Posterior vena cava (tissue), 2 donors: ENCODE data around the gene APCDD1L. TPM values are rescaled to one million over a fixed set of nuclear protein-coding genes. Genes with fewer than 3 reads are reported as not detected.
"Not testable (repeated sequence)": the region's sequence is repeated elsewhere in the genome, so short reads cannot be mapped to it uniquely, and the experiment has no call there.

Experiments used
- DNase-seq: peaks from one replicate; pipeline ENCODE4 v3.0.0-alpha.2; 2020; ENCODE audit warnings: low spot score
- intact Hi-C, 2 donors: fragments of 100-400 bp; cut with DNase I; formaldehyde crosslinking; loops; one replicate each; pipeline versions ENCODE4 v1.14.1 to v1.14.2; 2022 to 2023
- total RNA-seq, 2 donors: library from RNA; stranded (reverse); fragmentation: NEBNext Ultra II Directional; extraction: Animal tissue kit (Norgen Biotek cat#: 25700); gene quantifications; one replicate each; pipeline ENCODE4 v1.2.1, GENCODE V29; 2021
- donor health status: DM: yes; HTN: yes; CAD: no.
- donor health status: DM: yes; HTN: yes; CAD: no.

The APCDD1L gene
- total RNA-seq, 2 donors from 2014 or later = 0.88 to 1.5 TPM

DNA sequence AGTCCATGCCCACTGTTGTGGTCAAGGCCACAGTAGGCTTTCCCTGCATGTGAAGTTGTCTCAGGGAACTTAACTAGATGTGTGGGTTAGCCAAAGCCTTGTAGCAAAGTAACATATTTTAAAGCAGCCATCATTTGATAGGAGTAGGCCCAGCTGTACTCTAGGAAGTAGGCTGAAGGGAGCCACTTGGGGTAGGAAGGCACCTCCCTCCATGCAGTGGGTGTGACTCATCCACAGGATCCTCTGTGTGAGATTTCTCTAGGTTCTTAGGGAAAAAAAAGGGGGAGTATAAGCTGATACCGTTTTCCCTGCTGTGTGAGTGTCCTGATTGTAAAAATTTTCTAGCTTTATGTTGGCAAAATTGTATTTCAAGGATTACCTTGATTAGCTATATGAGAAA, 81.4 kb downstream of the APCDD1L start:
- no peak for DNase-seq
- intact Hi-C loops = no loop called here

DNA sequence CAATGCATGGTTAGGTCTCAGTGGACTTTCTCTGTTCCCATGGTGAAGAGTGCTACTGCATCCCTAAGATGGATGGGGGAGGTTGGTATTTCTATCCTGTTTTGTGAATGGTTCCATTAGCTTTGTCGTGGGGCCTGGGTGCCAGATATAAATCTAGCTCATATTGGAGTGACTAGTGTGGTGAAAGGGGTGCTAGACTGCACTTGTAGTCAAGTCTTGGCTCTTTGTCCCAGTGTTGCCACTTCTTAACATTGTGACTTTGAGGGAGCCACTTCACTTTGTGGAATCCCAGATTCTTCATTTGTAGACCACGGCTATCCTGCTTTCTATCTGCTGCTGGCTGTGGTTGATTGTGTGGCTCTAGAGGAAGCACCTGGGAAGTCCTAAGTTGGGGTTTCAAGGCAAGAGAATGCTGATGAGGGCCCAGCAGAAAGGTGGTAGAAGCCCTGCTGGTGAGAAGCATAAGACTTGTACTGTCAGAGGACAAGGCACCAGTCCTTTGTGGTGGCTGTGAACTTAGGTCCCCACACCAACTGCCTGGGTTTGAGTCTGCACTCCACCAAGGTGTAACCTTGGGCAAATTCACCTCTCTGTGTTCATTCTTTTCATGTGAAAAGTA, 82.1 kb downstream of the APCDD1L start:
- intact Hi-C loops = no loop called here
- DNase-seq = no peak

DNA sequence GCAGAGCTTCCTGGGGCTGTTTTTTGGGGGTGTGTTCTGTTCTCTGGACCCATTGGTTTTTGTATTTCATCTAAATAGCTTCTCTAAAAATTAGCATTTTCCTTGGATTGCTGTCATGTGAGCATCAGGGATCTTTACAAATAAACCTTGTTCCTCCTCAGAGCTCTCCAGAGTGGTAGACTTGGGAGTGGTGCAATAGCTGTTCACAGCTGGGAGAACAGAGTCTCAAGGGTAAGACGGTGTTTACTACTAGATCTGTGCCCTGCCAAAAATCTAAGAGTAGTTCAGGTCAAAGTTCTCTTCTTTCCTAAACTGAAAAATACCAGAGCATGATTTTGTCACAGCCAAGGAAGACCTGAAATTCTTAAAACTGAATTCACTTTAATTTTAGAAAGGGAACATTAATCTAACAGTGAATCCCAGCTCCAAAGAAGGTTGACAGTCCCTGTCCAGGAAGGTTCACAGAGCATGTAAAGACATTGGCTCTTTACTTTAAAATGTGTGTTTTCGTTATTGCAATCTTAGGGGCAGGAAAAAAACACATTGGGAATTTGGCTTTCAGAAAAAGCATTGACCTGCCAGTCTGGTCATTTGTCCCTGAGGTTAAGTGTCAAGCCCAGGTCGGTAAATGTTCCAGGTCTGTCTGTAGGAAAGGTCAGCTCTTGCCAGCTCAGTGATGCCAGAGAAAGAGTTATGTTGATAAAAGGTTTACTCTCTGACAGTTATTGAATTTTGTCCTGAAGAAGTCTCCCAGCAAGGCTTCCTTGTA, 82.8 kb downstream of the APCDD1L start:
- no peak for DNase-seq
- intact Hi-C loops = no loop called here

DNA sequence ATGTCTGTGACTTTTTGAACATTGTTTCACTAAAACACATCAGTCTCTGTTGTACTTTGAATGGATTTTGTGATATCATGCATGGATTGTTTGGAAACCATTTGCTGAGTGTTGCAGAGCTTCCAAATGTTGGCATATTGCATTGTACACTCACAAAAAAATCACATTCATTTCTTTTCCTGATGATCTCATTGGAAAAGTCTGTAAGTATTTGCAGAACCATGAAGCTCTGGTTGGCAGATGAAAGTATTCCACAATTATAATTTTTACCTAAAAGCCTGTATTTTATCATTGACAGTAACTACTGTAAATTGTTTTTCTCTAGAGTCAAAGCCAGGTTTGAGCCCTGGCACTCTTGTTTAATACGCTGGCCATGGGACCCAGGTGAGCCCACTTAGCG, 84.1 kb downstream of the APCDD1L start:
- DNase-seq = no peak
- intact Hi-C loops = no loop called here

DNA sequence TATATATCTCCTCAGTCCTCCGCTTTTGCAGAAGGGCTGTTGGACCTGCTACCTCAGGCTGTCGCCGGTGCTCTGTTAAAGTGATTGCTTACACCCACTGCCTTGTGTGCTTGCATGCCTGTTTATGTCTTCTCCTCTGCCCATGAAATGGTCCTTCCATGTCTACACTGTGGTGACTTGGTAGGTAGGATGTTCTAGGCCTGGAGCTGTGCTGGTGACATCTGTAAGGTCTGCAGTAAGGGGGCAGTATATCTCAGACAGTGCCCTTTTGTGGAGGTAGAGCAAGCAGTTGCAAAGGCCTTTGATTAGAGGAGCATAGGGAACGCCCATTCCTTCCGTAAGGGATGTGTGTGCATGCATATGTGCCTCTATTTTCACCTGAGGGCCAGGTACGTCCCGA, 85.9 kb downstream of the APCDD1L start:
- DNase-seq = no peak
- intact Hi-C loops = no loop called here

DNA sequence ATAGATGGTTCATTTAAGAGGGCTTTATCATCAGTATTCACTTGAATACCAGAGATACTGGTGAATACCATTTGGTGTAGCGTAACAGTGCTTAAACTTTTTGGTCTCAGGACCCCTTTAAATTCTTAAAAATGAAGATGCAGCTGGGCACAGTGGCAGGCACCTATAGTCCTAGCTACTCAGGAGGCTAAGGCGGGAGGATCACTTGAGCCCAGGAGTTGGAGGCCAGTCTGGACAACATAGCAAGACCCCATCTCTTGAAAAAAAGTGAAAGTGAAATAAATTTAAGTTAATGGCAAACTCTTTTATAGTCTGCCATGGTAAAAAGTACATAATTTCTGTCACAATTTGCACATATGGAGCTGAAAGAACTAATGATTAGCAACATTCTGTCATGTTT, 86.8 kb downstream of the APCDD1L start:
- no peak for DNase-seq
- intact Hi-C loops = no loop called here

DNA sequence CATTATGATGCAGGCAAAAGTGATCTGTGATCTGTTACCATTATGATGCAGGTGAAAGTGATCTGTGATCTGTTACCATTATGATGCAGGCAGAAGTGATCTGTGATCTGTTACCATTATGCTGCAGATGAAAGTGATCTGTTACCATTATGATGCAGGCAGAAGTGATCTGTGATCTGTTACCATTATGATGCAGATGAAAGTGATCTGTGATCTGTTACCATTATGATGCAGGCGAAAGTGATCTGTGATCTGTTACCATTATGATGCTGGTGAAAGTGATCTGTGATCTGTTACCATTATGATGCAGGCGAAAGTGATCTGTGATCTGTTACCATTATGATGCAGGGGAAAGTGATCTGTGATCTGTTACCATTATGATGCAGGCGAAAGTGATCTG, 87.6 kb downstream of the APCDD1L start:
- intact Hi-C loops, DNase-seq: not testable (repeated sequence)

DNA sequence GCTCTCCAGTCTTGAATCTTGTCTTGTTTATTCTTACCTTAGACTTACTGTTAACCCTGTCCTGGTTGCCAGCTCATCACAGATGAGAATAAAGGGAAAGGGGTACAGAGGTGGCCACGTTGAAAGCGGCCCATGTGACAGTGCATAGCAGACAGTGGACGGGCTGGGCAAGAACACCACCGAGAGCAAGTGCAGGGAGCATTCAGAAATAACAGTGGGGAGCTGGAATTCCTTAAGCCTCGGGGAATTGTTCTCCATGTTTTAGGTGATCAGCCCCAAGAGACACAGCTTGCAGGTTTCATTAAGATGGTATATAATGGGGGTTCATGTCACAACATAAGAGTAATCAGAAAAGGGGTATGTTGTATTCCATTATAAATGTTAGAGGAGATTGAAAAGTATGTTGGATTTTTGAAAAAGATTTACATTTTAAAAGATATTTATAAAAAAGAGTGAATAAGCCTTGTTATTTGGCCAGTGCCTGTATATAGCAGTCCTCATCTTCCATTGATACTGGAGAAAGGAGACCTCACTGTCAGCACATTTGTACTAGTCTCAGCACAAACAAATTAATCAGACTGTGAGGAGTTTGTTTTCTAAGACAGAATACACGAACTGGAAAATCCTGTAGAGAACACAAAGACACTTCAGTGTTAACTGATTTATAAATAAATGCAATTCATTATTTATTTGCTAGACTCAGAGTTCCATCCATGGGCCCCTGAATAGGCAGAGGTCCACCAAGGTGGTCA, 90.8 kb downstream of the APCDD1L start:
- DNase-seq = no peak
- intact Hi-C loops = no loop called here

DNA sequence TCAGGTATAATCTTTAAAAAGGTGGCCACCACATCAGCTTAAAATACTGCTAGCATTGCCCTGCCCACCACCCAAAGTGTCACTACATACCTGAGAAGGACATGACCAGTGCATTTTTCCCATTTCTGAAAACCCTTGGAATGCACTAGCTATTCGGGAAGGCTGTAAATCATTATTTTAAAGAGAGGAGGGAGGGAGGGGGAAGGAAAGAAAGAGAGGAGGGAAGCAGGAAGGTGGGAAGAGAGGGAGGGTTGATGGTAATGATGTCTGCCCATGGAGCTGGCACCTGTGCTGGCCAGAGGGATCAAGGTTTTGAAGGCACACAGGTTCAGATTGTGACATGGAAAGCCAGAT, 93.7 kb downstream of the APCDD1L start:
- no peak for DNase-seq
- intact Hi-C loops = no loop called here

DNA sequence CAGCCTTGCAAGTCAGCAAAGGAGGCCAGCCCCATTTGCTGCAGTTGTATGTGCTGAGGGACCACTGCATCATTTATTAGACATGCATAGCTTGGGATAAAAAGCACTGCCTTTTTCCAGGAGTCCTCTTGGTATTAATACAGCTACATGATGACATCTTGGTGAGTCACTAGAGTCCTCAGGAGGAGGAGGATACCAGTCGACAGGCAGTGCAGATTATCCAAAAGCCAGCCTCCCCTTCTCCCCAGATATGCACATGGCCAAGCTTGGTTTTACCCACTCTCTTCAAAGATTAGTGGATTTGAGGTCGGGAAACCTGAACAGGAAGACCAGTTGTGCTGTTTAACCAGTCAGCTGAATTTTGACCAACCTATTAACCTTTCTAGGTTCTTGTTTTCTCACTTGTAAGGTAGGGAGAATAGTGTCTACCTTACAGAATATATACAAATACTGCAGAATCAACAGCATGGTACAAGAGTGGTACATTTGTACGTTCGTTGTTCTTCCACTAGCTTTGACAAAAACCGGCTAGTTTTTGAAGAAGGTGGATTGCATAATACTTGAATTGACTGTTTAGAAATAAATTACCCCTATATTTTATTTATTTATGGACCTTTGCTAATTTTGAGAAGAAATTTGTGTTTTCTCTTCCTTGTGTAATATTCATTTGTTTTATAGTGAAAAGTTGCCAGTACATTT, 94.3 kb downstream of the APCDD1L start:
- intact Hi-C loops = no loop called here
- no peak for DNase-seq

DNA sequence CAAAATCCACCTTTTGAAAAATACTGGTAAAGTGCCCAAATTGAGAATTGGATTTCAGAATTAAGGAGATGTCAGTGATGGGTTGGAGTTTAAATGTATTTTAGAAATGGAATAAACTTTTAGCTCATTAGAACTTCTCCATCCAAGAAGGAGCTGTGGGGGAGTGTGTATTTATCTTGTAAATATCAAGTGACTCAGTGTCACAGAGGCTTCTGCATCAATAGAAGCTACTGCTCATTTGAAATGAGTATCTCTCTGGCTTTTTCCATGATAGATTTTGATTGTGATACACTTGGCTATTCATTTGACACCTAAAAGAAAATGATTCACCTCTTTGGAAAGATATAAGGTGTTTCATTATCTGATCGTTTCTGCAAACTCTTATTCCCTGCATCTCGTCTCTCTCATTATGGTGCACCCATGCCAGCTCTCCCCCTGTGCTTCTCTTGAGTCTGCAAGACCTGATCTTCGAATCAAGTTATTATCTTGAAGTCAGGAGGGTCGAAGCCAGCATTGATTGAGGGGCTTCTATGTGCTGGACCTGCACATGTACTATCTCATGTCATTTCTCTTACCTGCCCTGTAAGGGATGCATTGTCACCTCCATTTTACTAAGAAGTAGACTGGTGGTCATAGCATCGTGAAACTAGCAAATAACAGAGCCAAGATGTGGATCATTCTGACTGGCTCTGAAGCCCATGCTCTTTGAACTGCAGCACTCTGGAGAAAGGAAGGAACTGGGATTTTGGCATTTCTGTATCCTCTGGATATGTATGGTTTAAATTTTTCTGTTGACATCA, 96.0 kb downstream of the APCDD1L start:
- DNase-seq = no peak
- intact Hi-C loops = no loop called here

DNA sequence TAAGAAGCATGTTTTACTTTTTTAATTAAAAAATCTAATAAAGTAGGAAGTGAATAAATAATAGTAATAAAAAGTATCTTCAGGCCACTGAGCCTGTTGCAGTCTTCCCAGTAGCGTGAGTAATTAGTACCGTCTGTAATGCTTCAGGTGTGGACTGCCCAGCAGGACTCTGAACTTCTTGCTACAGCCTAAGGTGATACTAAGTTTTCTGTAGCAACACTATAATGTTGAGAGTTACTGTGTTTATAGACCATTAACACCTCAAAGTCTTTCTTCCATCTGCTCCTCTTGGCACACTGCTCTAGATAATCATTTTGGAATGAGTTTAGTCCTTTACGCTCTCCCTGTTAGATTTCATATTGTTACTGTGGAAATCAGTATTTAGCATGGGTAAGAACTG, 97.8 kb downstream of the APCDD1L start:
- intact Hi-C loops = no loop called here

DNA sequence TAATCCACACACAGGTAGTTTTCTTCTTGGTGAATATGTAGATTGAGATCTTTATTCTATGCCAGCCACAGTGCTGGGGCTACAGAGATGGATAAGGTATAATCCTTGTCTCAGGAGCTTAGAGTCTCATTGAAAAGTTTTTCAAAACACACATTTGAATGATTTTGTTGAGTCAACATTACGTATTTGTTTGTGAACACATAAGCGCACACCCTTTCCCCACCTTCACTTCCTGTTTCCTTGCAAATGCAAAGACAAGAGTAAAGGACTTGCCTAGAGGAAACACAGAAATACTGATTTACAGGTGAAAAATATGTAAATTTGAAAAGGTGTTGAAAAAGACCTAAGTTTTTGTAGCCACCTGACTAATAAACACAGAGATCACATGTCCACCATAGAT, 98.4 kb downstream of the APCDD1L start:
- no peak for DNase-seq
- intact Hi-C loops = no loop called here

More for the DNA sequence above, 97.8 kb downstream of the APCDD1L start:
- DNase-seq = no peak

DNA sequence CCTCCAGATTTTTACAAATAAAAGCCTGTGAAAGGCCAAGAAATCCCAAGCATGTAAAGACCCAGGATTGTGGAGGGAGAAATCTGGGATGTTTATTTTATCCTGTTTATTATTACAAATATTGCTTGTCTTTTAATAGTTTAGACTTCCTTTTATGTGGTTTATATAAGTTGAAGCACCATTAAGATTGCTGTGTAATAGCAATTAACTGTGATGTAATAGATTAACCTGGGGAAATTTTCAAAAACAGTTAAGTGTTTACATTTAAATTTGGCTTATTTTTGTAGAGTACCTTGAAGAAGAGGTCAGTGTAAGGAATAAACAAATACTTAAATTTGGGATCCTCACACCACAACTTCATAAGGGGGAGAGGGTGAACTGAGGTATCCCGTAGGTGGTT, 99.1 kb downstream of the APCDD1L start:
- no peak for DNase-seq
- intact Hi-C loops = no loop called here

DNA sequence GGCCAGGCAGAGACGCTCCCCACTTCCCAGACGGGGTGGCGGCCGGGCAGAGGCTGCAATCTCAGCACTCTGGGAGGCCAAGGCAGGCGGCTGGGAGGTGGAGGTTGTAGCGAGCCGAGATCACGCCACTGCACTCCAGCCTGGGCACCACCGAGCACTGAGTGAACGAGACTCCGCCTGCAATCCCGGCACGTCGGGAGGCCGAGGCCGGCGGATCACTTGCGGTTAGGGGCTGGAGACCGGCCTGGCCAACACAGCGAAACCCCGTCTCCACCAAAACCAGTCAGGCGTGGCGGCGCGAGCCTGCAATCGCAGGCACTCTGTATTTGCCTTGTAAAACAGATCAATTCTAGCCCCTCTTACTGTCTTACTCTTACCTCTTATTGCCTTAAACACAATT, 100.4 kb downstream of the APCDD1L start:
- DNase-seq, intact Hi-C loops: not testable (repeated sequence)

DNA sequence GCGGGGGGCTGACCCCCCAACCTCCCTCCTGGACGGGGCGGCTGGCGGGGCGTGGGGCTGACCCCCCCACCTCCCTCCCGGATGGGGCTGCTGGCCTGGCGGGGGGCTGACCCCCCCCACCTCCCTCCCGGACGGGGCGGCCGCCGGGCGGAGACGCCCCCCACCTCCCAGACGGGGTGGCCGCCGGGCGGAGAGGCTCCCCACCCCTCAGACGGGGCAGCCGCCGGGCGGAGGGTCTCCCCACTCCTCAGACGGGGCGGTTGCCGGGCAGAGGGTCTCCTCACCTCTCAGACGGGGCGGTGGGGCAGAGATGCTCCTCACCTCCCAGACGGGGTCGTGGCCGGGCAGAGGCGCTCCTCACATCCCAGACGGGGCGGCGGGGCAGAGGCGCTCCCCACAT, 101.0 kb downstream of the APCDD1L start:
- DNase-seq, intact Hi-C loops: not testable (repeated sequence)
